ENCODE measurements around the gene L3MBTL3.

The L3MBTL3 gene

GRCh38 chr6:130182466-130182865 is 164.1 kb downstream of the L3MBTL3 start:
- no peak for DNase-seq (ENCODE audit: low read depth in 2 of 2, low spot score in 1 of 2)

DNA sequence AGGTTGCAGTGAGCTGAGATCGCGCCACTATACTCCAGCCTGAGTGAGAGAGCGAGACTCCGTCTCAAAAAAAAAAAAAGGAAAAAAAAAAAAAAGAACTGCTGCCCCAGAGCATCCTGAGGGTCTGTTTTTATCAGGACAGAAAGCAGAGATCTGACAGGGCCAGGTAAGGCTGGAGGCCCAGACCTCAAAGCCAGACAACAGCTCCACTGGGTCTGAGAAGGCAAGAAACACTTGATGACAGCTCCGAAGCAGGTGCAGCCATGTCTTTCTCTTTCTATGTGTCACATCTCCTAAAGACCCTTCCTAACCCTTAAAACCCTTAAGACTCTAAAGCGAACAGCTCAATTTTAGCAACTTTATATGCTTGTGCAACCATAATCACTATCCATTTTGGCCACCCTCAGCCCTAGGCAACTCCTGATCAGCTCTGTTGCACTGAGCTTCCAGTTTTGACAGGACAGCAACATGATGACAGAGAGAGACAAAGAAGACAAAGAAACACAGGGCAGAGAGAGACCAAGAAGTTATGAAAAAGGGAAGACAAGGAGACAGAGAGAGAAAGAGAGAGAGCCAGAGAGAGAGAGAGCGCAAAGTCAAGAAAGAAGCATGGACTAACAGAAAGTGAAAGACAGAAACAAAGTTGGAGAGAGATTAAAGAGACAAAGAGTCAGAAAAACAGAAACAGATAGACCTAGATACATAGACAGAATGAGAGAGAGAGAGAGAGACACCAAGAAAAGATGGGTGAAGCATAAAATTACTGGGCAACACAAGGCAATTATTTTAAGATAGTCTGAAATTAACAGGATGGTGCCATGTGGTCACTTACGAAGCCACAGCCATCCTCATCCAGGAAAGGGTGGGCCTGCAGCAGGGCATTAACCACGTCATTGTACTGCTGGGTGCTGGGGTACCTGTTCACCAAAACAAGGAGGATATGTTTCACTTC is 165.2 kb downstream of the L3MBTL3 start:
- DNase-seq (ENCODE audit: low read depth in 2 of 2, low spot score in 1 of 2), result peak in 1 of 2 donors; percentile 10

- no peak for DNase-seq (ENCODE audit: low read depth in 2 of 2, low spot score in 1 of 2)
Observed at GRCh38 chr6:130185658-130186057, 167.3 kb downstream of the L3MBTL3 start.

GRCh38 chr6:130187335-130188206 is 169.2 kb downstream of the L3MBTL3 start:
- no peak for DNase-seq (ENCODE audit: low read depth in 2 of 2, low spot score in 1 of 2)

- no peak for DNase-seq (ENCODE audit: low read depth in 2 of 2, low spot score in 1 of 2)
Observed at GRCh38 chr6:130188207-130188899, 170.0 kb downstream of the L3MBTL3 start.

DNA sequence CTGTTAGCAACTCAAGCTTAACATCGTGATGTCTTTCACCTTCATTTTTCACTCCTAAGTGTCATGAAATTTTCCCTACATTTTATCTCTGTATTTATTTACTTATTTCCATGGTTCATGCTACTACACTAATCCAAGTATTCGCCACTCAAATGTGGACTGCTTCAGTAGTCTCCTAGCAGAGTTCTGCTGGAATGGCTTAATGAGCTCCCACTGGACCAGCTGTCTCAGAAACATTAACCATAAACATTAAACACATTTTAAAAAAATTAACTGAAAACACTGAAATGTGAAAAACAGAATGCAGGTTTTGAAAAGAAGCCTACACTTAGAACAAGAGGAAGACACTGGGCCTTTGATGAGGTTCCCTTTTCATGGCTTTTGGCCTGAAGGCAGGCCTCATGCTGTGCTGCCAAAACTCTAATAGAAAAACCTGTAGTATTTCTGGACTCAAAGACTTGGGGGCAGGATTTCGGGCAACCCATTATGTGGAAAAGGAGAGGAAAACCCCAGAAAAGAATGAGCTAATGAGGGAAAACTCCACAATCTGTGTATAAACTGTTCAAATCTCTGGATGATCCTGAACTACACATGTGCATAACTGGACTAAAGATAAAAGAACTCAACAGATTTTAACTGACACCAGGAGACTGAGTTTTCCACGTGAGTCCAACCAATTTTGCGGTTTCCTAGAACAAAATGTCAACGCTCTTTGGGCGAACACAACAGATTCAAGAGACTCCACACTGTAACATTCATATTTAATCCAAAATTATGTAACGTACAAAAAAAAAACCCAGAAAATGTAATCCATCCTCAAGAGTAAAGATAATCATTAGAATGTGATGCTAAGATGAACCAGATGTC is 171.4 kb downstream of the L3MBTL3 start:
- DNase-seq (ENCODE audit: low read depth in 2 of 2, low spot score in 1 of 2), result no peak
